ENCODE data around the gene ADCY9. TPM values are rescaled to one million over a fixed set of nuclear protein-coding genes. Genes with fewer than 3 reads are reported as not detected.

Gene ADCY9
- total and polyA plus RNA-seq, 2 donors from 2014 or later, result 6.8 to 23.7 TPM

DNA sequence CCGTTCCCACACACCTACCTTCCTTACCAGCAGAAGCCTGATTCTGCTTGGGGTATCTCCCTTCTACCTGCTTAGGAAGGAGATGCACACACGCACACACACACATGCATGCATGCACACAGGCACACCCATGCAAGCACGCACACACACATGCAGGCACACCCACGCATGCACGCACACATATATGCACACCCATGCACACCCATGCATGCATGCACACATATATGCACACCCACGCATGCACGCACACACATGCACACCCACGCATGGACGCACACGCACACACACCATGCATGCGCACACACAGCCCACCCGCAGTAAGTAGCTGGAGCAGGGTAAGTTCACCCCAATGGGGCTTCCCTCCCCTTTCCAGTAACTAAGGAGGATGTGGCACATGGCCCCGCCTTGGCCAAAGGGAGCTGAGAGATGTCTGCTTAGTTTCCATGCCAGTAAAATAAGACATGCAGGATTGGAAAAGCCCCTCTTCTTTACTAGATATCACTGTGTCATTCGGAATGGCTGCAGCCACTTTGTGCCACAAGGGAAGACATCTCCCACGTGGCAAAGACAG, 33.7 kb downstream of the ADCY9 start:
- H3K4me3 ChIP-seq (ENCODE audit: low read length in 3 of 3), result no peak overlapping the region
- no peak for DNase-seq
- no peaks in the 10 kb centered on the region for H3K9me3 ChIP-seq (ENCODE audit: control insufficient read depth in 2 of 3, insufficient read depth in 1 of 3, low read length in 3 of 3)
- no peaks in the 10 kb centered on the region for H3K36me3 ChIP-seq (ENCODE audit: control insufficient read depth in 2 of 3, insufficient read depth in 3 of 3, low read length in 3 of 3)
- H3K27me3 ChIP-seq (ENCODE audit: control insufficient read depth, insufficient read depth, low read length), result no peaks in the 10 kb centered on the region
- FAIRE-seq, result no peak
- peaks cover 0 to 7% (median 3%) of the 10 kb centered on the region in 3 donors for H3K4me1 ChIP-seq (ENCODE audit: control insufficient read depth in 2 of 3, insufficient read depth in 2 of 3, low read depth in 1 of 3, low read length in 3 of 3)
- H3K27ac ChIP-seq (ENCODE audit: low read depth in 2 of 2, low read length in 2 of 2), result no peak overlapping the region
- intact Hi-C loops (cut with DNase I), result no loop called here
- TF ChIP-seq, protein P1, sequence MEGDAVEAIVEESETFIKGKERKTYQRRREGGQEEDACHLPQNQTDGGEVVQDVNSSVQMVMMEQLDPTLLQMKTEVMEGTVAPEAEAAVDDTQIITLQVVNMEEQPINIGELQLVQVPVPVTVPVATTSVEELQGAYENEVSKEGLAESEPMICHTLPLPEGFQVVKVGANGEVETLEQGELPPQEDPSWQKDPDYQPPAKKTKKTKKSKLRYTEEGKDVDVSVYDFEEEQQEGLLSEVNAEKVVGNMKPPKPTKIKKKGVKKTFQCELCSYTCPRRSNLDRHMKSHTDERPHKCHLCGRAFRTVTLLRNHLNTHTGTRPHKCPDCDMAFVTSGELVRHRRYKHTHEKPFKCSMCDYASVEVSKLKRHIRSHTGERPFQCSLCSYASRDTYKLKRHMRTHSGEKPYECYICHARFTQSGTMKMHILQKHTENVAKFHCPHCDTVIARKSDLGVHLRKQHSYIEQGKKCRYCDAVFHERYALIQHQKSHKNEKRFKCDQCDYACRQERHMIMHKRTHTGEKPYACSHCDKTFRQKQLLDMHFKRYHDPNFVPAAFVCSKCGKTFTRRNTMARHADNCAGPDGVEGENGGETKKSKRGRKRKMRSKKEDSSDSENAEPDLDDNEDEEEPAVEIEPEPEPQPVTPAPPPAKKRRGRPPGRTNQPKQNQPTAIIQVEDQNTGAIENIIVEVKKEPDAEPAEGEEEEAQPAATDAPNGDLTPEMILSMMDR (IDR thresholded peaks at IDR 0.05; ENCODE audit: borderline replicate concordance, extremely low read depth, insufficient read depth), result no peak
- no peak overlapping the region for H3K9ac ChIP-seq (ENCODE audit: low read length in 3 of 3)

DNA sequence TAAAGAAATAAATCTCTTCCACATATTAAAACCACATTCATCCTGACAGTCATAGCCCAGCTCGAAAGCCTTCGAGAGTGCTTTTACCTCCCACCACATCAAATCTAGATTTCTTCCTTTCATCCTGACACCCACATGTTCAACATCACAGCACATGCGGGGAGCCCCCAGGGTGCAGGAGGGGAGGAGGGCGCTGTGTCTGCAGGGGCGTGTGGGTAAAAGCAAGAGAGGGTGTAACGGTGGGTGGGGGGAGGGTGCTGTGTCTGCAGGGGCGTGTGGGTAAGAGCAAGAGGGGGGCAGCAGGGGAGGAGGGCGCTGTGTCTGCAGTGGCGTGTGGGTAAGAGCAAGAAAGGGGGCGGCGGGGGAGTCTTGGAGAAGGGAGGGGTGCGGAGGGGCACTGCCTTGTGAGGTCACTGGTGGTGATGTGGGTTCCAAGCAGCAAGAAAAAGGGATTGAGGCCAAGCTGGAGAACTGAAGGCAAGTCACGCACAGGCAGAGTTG, 34.7 kb downstream of the ADCY9 start:
- Histone ChIP-seq H3K9me3 (ENCODE audit: control insufficient read depth in 2 of 3, insufficient read depth in 1 of 3, low read length in 3 of 3) (no peaks in the 10 kb centered on the region), H3K4me1 (ENCODE audit: control insufficient read depth in 2 of 3, insufficient read depth in 2 of 3, low read depth in 1 of 3, low read length in 3 of 3) (peaks cover 0 to 7% (median 3%) of the 10 kb centered on the region in 3 donors), H3K27me3 (ENCODE audit: control insufficient read depth, insufficient read depth, low read length) (no peaks in the 10 kb centered on the region), H3K9ac (ENCODE audit: low read length in 3 of 3) (peak overlapping the region in 1 of 3 donors; percentile 34), H3K4me3 (ENCODE audit: low read length in 3 of 3) (peak overlapping the region in 1 of 3 donors; percentile 28), H3K27ac (ENCODE audit: low read depth in 2 of 2, low read length in 2 of 2) (no peak overlapping the region), H3K36me3 (ENCODE audit: control insufficient read depth in 2 of 3, insufficient read depth in 3 of 3, low read length in 3 of 3) (no peaks in the 10 kb centered on the region)
- DNase-seq (peak in 4 of 5 donors; percentile 41 to 68 (median 59)), FAIRE-seq (no peak)
- intact Hi-C loops (cut with DNase I), result no loop called here
- TF ChIP-seq, protein P1 (IDR thresholded peaks at IDR 0.05; ENCODE audit: borderline replicate concordance, extremely low read depth, insufficient read depth), result no peak

DNA sequence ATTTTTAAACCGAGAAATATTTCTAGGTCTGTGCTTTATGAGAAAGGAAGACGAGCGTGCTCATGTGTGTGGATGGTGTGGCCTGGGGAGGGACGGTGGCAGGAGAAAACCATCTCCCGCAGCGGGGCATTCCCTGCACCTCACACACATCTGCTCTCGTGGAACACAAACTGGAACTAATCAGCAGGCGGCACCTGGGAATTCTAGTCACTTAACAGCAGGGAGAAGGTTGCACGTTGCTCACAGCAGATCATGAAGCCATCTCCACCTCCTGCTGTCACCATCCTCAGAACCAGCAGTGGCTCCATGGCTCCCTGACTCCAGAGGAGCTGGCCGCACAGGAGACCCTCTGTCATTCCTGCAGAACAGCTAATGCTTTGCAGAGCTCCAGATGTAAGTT, 35.2 kb downstream of the ADCY9 start:
- peaks cover 0 to 7% (median 3%) of the 10 kb centered on the region in 3 donors for H3K4me1 ChIP-seq (ENCODE audit: control insufficient read depth in 2 of 3, insufficient read depth in 2 of 3, low read depth in 1 of 3, low read length in 3 of 3)
- DNase-seq (peak in 2 of 5 donors; percentile 24 to 29), FAIRE-seq (no peak)

More for the DNA sequence above, 35.2 kb downstream of the ADCY9 start:
- H3K9ac ChIP-seq (ENCODE audit: low read length in 3 of 3), result peak overlapping the region in 2 of 3 donors; percentile 17 to 24
- H3K36me3 ChIP-seq (ENCODE audit: control insufficient read depth in 2 of 3, insufficient read depth in 3 of 3, low read length in 3 of 3), result no peaks in the 10 kb centered on the region
- intact Hi-C loops (cut with DNase I), result no loop called here
- H3K27me3 ChIP-seq (ENCODE audit: control insufficient read depth, insufficient read depth, low read length), result no peaks in the 10 kb centered on the region
- H3K9me3 ChIP-seq (ENCODE audit: control insufficient read depth in 2 of 3, insufficient read depth in 1 of 3, low read length in 3 of 3), result no peaks in the 10 kb centered on the region
- TF ChIP-seq, protein P1 (IDR thresholded peaks at IDR 0.05; ENCODE audit: borderline replicate concordance, extremely low read depth, insufficient read depth), result no peak
- H3K4me3 ChIP-seq (ENCODE audit: low read length in 3 of 3), result peak overlapping the region in 2 of 3 donors; percentile 28 to 50
- peak overlapping the region in 1 of 2 donors; percentile 44 for H3K27ac ChIP-seq (ENCODE audit: low read depth in 2 of 2, low read length in 2 of 2)

All from kidney (tissue), 14 donors.